T-helper 2 cell (primary cell): Measurements from ENCODE around the gene PITPNM1.
"Not testable (repeated sequence)": the region's sequence is repeated elsewhere in the genome, so short reads cannot be mapped to it uniquely, and the experiment has no call there.

Experiments
- DNase-seq, 5 experiments: peaks; one replicate each; pipeline versions ENCODE4 v3.0.0 to v3.0.0-alpha.2; 2012 to 2022

The PITPNM1 gene

GRCh38 chr11:67522844-67523555, 17.8 kb upstream of the PITPNM1 start, which contains the start of gene CABP2:
TSS of gene CABP2 (minus strand) at chr11:67523446. CDS start at chr11:67523326, 120 bp downstream.
- no peak for DNase-seq

GRCh38 chr11:67522338-67522737, 17.2 kb upstream of the PITPNM1 start:
- DNase-seq = no peak

GRCh38 chr11:67521924-67522323, 16.8 kb upstream of the PITPNM1 start:
- DNase-seq = no peak

GRCh38 chr11:67520856-67521824, 16.0 kb upstream of the PITPNM1 start:
- DNase-seq = no peak

GRCh38 chr11:67519726-67520125, 14.6 kb upstream of the PITPNM1 start:
- DNase-seq = no peak

- no peak for DNase-seq
Observed at GRCh38 chr11:67517784-67518552, 12.8 kb upstream of the PITPNM1 start.

- DNase-seq = no peak
Observed at GRCh38 chr11:67516806-67517205, 11.6 kb upstream of the PITPNM1 start.

- DNase-seq = no peak
Observed at GRCh38 chr11:67514116-67514515, 9.0 kb upstream of the PITPNM1 start.

- not testable (repeated sequence) for DNase-seq
Observed at GRCh38 chr11:67511558-67511957, 6.4 kb upstream of the PITPNM1 start.

GRCh38 chr11:67510023-67510345, 4.8 kb upstream of the PITPNM1 start:
- no peak for DNase-seq

GRCh38 chr11:67508486-67509121, 3.4 kb upstream of the PITPNM1 start:
- DNase-seq = peak; percentile 97 to 99 (median 98)

- peak; percentile 93 to 100 (median 97) for DNase-seq
Observed at GRCh38 chr11:67507864-67508485, 2.8 kb upstream of the PITPNM1 start, which contains the start of gene CDK2AP2. TSS of gene CDK2AP2 (minus strand) at chr11:67508162. CDS start at chr11:67508082, 80 bp downstream.

GRCh38 chr11:67507242-67507863, 2.2 kb upstream of the PITPNM1 start:
- no peak for DNase-seq

- no peak for DNase-seq
Observed at GRCh38 chr11:67506426-67507051, 1.4 kb upstream of the PITPNM1 start.

- peak; percentile 82 to 96 (median 88) for DNase-seq
Observed at GRCh38 chr11:67505605-67506396, 638 bp upstream of the PITPNM1 start.

GRCh38 chr11:67504005-67504949, 886 bp downstream of the PITPNM1 start:
- peak in 3 of 5 experiments; percentile 33 to 44 (median 34) for DNase-seq

- no peak for DNase-seq
Observed at GRCh38 chr11:67503119-67504004, 1.8 kb downstream of the PITPNM1 start.
